GM21786 (cell line): Measurements from ENCODE around the gene MTA3.

Experiments used
- ATAC-seq: cut with Tn5 transposase; IDR thresholded peaks from one replicate; pipeline ENCODE4 v1.9.1; 2021; ENCODE audit not compliant: unreplicated experiment

The MTA3 gene

DNA sequence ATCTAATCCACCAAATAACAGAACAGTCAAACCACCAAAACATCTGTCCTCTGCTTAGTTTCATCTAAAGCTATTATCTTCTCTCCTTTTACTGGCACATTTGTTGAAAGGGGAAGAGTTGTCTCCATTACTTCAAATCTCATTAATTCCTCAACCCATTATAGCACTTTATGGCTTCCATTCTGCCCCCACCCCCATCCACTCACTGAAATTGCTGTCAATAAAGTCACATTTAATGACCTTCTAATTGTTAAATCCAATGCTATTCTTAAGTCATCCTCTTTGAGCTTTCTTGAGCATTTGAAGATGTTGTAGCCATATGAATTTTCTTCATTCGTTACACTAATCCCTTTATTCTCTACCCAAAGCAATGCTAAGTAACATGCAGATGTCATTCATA is 190.3 kb downstream of the MTA3 start:
- no peak for ATAC-seq

DNA sequence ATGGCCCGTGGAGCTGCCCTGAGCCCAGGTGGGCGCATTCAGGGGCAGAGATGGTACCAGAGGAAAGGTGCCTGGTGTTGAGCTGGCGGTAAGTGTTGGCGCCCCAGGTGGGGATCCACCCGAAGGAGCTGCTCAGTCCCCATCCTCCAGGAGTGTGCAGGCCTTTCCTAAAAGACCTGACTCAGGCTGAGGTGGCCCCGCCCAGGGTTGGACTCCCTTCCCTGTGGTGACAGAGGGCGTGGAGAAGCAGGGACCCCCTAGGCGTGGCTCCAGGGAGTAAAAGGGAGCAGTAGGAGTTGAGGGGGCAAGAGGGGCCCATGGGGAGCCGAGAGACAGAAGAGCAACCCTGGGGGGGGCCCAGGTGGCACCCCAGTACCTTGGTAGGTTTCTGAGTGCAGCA is 193.1 kb downstream of the MTA3 start:
- no peak for ATAC-seq

DNA sequence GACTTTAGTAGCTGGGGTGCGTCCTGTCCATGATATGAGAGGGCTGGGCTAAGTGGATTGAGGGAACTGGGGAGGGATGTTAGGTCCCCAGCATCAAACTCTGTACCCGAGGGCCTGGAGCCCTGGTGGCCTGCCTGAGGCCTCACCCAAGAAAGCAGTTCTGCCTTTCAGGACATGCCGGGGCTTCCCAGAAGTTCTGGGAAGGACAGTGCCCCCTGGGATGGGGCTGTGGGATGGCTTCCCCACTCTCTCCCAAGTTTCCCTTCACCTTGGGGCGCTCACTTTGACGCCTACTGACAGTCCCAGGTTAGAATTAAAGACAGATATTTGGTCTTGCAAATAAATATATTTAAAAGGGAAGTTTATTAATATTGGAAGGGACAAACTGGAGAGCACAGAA is 193.7 kb downstream of the MTA3 start:
- no peak for ATAC-seq

DNA sequence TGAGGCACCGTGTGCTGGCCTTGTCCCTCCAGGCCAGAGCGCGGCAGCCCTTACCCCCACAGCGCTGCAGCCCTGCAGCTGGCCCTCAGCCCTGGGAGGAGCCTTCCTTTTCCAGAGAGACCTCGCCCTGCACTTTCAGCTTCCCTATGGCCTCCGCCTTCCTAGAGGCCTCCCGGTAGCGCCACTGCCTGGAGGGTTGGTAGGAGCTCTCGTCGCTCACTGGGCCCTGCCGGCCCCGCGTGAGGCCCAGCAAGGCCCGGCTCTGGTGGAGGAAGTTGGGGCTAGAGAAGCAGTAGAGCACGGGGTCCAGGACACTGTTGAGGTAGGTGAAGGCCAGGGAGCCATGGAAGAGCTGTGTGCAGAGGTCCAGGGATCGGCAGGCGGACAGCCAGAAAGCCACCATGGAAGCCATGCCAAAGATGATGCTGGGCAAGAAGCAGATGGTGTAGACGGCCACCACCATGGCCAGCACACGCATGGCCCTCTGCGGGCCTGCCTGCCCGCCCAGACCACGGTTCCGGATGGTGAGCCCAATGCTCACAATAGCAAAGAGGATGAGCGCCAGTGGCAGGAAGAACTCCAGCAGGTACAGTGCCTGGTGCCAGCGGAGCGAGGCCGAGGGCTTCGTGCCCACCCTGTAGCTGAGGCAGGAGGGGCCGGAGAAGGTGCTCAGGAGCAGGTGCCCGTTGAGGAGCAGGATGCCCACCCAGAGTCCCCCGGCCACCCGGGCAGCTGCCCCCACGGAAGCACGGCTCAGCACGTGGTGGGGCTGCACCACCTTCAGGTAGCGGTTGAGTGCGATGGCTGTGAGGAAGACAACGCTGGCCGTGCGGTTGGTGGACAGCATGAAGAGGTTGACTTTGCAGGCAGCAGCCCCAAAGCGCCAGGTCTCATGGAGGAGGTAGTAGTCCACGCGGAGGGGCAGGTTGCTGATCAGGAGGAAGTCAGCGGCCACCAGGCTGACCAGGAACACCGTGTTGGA is 194.7 kb downstream of the MTA3 start:
- no peak for ATAC-seq

DNA sequence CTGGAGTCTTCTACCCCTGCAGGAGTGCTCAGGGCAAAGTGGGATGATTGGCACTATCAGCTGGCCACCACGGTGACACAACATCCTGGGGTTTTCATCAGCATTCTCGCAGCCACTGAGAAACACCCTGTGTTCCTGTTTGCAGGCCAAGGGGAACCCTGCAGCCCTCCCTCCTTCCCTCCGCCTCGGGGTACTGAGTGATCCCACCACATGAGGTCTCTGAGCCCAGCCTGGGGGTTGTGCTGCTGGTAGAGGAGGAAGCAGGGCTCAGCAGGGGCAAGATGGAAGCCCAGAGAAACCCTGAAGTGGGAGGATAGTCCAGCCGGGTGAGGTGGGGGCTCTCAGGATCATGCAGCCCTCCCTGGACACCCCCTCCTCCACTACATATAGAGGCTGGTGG is 195.7 kb downstream of the MTA3 start, which contains the start of gene OXER1:
TSS of gene OXER1 (minus strand) at position 40 of the 400 bp plus-strand sequence. CDS start 73 bp downstream, outside the sequence.
- ATAC-seq = no peak

DNA sequence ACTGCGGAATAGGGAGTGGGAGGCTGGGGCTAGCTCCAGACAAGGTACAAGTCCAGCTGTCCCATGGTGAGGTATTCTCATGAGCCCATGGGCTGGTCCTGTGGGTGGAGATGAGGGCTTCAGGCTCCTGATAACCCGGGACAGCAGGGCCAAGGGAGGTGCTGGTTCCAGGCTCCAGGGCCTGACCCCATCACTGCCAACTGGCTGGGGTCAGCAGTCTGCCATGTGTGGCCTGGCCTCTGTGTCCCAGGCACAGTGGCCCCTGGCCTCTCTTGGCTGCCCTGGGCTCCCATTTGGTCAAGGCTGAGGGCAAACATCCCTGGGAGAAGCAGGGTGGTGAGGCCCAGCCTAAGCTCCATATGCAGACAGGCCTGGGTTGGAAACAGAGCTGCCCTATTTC is 196.5 kb downstream of the MTA3 start:
- ATAC-seq = no peak

DNA sequence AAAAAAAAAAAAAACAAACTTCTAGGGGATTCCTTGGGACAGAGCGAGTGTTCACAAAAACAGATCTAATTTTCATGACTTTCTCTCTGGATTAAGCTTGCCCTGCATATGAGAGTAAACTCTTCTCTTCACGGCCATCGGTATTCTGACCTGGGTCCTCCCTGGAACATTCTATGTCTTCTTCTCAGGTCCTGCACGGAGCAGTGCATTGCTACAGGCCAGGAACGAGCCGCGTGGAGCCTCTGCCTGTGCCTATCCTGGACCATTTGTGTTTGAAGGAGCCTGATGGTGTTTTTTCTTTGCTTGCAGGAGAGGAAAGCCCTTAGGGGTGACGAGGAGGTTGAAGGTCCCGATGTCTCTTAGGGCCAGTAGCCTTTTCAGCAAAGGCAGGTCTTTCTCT is 197.3 kb downstream of the MTA3 start:
- no peak for ATAC-seq

DNA sequence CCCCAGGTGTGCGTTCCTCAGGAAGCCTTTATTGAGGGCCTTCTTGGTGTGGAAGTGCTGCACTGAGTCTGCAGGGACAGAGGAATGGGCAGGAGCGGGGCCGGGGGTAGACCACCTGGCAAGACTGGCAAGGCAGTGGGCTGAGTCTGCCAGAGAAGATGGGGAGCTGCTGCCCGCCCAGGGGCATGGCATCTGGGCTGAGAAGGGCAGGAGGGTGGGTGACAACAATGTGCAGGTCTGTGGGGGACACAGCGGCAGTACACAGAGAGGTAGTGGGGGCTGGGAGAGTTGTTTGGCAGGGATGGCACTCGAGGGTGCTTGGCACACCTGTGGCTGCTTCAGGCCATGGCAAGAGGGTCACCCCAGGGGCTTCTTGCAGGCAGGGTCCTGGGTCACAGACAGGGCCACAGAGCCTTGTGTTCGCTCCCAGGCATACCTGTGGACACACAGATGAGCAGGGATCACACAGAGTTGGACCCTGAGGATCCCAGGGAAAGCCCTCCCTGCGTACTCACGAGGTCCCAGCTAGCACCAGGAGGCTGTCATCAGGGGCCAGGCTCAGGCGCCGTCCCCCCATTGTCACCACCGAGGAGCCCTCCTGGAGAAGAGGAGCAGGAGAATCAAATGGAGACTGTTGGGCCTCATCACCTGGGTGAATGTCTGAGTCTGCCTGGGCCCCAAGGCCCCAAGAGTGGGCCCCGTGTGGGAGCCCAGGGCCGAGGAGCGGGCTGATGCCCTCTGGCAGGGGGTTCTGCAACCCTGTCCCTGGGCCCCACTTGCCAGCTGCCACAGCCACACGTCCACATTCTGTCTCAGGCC is 198.9 kb downstream of the MTA3 start:
- ATAC-seq = no peak

DNA sequence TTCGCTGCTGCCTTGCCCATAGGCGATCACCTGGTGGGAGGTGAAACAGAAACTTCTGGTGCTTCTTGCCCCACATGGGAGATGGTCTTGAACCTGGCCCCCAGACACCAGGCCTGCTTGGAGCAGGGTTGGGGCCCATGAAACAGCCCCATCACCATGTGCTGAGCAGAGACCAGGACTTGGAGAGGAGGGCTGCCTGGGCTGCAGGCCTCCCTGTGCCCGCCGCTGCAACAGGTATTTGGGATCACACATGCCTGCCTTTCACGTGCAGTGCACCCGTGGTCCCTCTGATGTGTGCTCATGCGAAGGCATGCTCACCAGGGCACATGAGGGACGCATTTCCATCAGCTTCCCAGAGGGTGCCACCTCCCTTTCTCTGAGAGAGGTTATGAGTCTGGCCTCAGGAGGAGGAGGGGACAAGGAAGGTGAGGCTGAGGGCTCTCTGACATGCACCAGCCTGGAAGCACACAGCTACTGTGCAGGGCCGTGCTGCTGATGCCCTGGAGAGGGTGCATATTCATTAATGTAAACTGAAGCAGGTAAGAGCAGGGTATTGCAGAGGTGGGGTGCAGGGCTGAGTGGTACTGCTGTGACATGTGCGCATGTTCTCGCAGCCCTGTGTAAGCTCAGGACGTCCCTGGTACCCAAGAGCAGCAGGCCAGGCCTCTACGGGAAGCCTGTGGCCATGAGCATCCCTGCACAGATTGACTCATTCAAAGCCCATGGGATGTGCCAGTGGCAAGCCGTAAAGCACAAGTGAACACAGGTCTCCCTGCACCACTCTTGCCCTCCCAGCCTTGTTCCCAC is 199.7 kb downstream of the MTA3 start:
- no peak for ATAC-seq

DNA sequence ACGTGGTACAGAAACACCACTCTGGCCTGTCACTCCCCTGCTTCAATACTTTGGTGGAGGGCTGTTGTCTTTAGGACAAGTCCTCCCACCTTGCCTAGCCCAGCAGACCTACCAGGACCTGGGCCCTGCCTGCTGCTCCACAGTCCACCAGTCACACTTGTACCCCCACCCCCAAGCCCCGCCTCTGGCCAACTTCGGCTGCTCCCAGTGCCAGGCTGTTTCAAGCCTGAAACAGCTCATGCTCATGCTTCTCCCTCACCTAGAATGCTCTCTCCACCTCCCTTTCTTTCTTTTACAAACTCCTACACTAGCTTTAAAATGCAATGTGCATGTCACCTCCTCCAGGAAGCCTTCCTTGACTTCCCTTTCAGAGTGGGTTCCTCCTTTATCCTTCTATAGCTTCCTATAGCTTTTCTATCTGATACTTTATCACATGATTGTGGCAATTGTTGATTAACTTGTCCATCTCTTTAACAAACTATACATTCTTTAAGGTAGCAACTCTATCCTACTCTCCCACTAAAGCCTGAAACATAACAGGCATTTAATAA is 200.3 kb downstream of the MTA3 start:
- no peak for ATAC-seq

DNA sequence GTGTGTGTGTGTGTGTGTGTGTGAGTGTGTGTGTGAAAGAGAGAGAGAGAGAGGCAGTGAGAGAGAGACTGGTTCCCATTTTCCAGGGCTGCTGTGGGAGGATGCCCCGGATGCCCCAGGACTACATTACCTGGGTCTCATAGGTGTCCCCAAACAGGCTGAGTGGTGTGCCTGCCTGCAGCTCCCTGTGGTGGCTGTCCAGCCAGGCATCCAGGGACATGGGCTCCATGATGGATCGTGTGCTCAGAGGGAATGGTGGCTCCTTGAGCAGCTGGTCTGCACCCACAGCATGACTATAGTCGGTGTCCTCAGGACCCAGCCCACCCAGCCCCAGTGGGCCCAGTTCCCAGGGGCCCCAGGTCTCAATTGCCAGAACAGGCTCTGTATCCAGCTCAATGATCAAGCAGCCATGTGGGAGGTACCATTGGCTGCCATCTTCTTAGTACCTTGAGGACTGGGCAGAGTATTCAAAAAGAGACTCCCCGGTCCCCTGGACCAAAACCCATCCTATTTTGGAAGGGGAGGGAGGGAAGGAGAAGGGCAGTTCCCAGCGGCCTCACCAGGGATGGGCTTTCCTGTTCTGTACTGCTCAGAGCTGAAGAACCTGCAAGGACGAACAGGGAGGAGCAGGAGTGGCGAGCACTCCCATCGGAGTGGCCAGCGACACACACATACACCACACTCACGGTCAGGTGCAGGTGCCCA is 201.3 kb downstream of the MTA3 start:
- no peak for ATAC-seq

DNA sequence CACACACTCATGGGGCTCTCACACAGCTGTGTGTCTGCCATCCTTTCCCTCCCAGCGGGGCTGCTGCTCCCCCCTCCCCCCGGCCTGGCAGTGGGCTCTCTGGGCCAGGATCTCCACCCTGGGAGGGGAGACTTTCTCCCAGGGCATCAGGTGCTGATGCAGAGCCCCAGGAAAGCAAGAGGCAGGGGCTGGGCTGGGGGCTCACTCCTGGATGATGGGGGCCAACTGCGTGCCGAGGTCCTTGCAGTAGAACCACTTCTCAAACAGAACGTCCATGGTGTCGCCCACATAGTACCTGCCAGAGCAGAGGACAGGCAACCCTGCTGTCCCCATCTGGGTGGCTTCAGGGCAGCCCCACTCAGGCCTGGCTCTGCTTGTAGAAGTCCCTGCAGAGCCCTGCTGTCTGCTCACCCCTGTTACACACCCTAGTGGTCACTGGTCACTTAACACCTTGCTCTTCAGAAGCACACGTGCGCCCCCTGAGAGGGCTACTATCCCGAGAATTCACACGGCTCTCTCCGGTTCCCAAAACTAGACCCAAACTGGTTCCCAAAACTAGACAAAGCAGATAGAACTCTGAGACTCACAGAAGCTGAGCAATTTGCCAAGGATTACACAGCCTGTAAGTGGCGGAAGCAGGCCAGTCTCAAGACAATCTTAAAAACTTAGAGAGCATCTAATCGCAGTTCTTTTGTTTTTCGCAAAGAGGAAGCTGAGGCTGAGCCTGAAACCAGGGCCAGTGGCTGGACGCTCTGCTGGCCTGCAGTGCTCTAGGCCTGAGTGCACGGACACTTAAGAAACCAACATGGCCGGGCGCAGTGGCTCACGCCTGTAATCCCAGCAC is 202.1 kb downstream of the MTA3 start:
- ATAC-seq = no peak

DNA sequence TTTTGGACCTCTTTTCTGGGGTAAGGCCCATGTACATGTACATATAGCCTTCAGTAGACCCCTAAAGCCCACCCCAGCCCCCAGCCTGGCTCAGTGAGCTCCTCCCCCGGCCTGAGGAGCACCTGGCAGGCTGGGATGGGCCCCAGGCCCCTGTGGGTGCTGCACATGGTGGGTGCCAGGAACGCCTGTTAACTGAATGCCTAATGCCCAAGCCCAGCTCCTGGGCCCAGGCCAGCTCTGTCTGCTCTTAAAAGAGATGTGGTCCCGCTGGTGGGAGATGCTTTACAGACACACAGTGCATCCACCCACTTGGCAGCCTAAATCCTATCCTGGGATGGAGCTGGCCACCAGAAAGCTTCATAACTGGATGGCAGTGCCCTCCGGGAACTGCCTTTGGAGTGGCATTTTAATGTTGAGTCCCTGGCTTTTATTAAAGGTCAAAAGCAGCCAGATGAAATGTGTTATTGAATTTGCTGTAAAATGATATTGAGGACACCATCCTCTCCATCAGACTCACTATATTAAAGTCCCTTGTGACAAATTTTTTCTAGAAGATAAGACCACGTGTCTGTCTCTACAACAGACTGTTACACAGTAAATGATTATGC is 203.2 kb downstream of the MTA3 start:
- no peak for ATAC-seq

DNA sequence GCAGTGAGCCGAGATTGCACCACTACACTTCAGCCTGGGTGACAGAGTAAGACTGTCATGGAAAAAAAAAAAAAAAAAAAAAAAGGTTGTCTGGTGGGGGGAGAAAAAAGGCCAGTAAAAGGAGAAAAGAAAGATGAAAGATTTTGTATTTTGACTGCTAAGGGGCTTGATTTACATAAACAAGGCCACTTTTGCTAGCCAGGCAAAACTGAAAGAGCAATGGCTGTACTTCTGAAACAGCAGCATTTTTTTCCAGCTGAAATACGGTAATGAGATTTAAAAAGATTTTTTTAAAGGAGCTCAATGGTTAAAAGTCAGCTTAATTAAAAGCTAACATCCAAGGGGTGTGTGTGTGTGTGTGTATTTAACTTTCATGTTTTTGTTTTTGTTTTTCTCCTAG is 206.8 kb downstream of the MTA3 start:
- no peak for ATAC-seq

DNA sequence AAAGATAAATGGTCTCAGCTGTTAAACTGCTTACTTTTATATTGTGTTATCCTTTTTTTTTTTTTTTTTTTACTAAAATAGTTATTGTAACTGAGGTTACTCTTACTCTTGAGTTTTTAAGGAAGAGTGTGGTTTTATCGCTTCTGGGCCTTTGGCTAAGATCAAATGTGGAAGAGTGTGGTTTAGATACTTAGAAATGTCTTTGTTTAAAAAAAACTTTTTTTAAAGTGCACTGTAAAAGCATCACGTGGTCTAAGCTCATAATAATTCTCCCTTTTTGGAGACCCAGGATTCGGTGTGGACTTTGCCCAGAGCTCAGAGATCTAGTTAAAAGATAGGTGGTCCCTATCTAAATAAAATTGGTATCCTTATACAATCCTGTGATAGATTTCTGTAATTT is 207.4 kb downstream of the MTA3 start:
- no peak for ATAC-seq

DNA sequence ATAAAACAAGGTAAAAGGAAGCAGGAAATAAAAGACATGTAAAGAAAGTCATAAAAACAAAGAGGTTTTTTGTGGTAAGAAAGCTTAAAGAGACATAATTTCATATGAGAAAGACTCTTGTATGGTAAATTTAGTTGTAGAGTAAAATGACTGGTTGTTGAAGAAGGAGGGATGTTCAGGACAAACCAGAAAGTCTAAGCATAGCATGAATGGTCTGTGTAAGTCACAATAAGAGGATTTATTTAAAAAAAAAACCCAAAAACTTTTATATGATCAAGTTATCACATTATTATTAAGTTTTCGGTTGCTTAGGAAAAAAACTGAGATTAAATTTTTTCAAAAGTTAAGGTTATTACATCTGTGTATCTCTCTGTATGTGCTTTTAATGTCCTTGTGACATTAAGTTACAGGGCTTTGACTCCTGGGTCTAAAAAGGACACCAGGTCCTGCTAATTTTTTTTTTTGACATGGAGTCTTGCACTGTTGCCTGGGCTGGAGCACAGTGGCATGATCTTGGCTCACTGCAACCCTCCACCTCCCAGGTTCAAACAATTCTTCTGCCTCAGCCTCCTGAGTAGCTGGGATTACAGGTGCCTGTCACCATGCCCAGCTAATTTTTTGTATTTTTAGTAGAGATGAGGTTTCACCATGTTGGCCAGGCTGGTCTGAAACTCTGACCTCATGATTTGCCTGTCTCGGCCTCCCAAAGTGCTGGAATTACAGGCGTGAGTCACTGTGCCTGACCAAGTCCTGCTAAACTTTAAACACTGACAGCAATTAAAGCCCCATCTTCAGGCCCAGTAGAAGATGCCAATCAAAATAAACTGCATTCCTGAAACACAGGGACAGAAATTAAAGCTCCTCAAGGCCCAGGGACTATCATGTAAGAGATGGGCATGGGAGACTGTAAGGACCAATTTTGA is 209.7 kb downstream of the MTA3 start:
- ATAC-seq = no peak

DNA sequence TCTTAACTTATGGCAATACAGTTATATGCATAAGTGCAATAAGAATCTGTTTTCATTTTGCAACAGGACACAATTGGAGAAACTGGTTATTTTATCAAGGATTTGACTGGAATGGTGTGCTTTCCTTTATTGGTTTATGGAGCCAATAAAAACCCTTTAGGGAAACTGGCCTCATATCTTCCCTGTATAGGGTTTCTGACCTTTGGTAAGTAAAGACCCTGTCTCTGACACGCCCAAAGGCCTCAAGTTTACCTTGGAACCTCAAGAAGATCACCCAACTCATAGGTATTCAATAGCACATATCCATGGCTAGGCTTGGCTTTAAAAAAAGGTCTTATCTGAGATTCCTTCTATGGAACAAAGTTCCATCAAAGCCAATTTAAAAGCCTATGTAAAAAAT is 212.7 kb downstream of the MTA3 start:
- ATAC-seq = no peak

DNA sequence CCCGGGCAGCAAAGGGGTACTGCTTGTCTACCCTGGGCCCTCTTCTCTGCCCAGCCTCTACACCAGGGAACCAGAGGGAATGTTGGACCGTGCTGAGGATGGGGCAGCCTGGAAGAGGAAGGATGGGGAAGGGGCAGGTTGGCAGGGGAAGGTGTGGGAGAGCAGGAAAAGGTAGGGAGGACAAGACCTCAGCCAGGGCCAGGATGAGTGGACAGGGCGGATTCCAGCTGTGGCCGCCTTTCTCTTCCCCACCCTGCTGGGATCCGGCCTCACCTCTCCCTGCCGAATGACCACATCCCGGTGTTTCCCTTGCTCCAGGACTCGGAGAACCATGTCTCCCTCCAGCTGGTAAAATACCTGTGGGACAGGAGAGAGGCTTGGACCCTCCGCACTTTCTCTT is 215.1 kb downstream of the MTA3 start:
- no peak for ATAC-seq
